ENCODE results near the gene SART1. TPM values are rescaled to one million over a fixed set of nuclear protein-coding genes. Genes with fewer than 3 reads are reported as not detected.

The SART1 gene
- total and polyA plus RNA-seq, 4 donors, result 13.6 to 24.3 (median 15.1) TPM

- Histone ChIP-seq H3K27ac (ENCODE audit: low read depth in 1 of 2, low read length in 2 of 2) (no peak overlapping the region), H3K9ac (ENCODE audit: low read depth in 1 of 2, low read length in 2 of 2) (no peak overlapping the region)
Measured at GRCh38 chr11:66011239-66011784, 49.8 kb downstream of the SART1 start.

GRCh38 chr11:66011785-66012303 lies 50.3 kb downstream of the SART1 start, which contains the start of gene CST6:
CST6 (plus strand) TSS chr11:66012008; CDS start chr11:66012045, 37 bp downstream.
- H3K4me3 ChIP-seq (ENCODE audit: low read depth in 1 of 3, low read length in 3 of 3), result no peak within 1 kb of the TSS
- H3K9me3 ChIP-seq (ENCODE audit: control insufficient read depth in 4 of 4, low read length in 3 of 4), result no peaks in the 10 kb centered on the region
- H3K36me3 ChIP-seq (ENCODE audit: control insufficient read depth in 4 of 4, insufficient read depth in 3 of 4, low read depth in 1 of 4, low read length in 3 of 4), result no peaks in the 10 kb centered on the region
- WGBS, result 9% methylated on average over 61 of the region's 61 CpGs
- H3K27ac ChIP-seq (ENCODE audit: low read depth in 1 of 2, low read length in 2 of 2), result no peak within 1 kb of the TSS
- DNase-seq (ENCODE audit: low spot score), result no peak
- H3K9ac ChIP-seq (ENCODE audit: low read depth in 1 of 2, low read length in 2 of 2), result no peak within 1 kb of the TSS
- H3K4me1 ChIP-seq (ENCODE audit: control insufficient read depth in 4 of 4, insufficient read depth in 4 of 4, low read length in 3 of 4), result peaks cover 0 to 4% (median under 1%) of the 10 kb centered on the region in 4 donors
- peaks cover 0 to 14% (median 0%) of the 10 kb centered on the region in 4 donors for H3K27me3 ChIP-seq (ENCODE audit: control insufficient read depth in 4 of 4, insufficient read depth in 4 of 4, low read length in 3 of 4)
- TF ChIP-seq FOXA1 (IDR thresholded peaks at IDR 0.05), result no peak
- no peak for TF ChIP-seq NR2F2 (IDR thresholded peaks at IDR 0.05)
- TF ChIP-seq REST (IDR thresholded peaks at IDR 0.05), result no peak
- no peak for TF ChIP-seq CTCF (IDR thresholded peaks at IDR 0.05; ENCODE audit: low read depth, low read length, missing input control)
- TF ChIP-seq RAD21 (IDR thresholded peaks at IDR 0.05), result no peak
- TF ChIP-seq RXRA (IDR thresholded peaks at IDR 0.05), result no peak
- TF ChIP-seq HNF4A (conservative IDR thresholded peaks at IDR 0.05), result no peak
- TF ChIP-seq SP1 (IDR thresholded peaks at IDR 0.05), result no peak
- TF ChIP-seq EGR1 (IDR thresholded peaks at IDR 0.05; ENCODE audit: low read depth in 2 of 2), result no peak

More at GRCh38 chr11:66011239-66011784, 49.8 kb downstream of the SART1 start:
- Histone ChIP-seq H3K36me3 (ENCODE audit: control insufficient read depth in 4 of 4, insufficient read depth in 3 of 4, low read depth in 1 of 4, low read length in 3 of 4) (no peaks in the 10 kb centered on the region), H3K27me3 (ENCODE audit: control insufficient read depth in 4 of 4, insufficient read depth in 4 of 4, low read length in 3 of 4) (peaks cover 0 to 14% (median 0%) of the 10 kb centered on the region in 4 donors), H3K4me3 (ENCODE audit: low read depth in 1 of 3, low read length in 3 of 3) (no peak overlapping the region), H3K9me3 (ENCODE audit: control insufficient read depth in 4 of 4, low read length in 3 of 4) (no peaks in the 10 kb centered on the region), H3K4me1 (ENCODE audit: control insufficient read depth in 4 of 4, insufficient read depth in 4 of 4, low read length in 3 of 4) (peaks cover 0 to 4% (median 0%) of the 10 kb centered on the region in 4 donors)
- TF ChIP-seq GABPA (IDR thresholded peaks at IDR 0.05 in 1 of 2, conservative IDR thresholded peaks at IDR 0.05 in 1 of 2), result no peak
- TF ChIP-seq HNF4G (IDR thresholded peaks at IDR 0.05), result no peak
- TF ChIP-seq FOXA2 (IDR thresholded peaks at IDR 0.05), result no peak
- TF ChIP-seq JUND (IDR thresholded peaks at IDR 0.05), result no peak
- no peak for TF ChIP-seq REST (IDR thresholded peaks at IDR 0.05)
- no peak for TF ChIP-seq YY1 (IDR thresholded peaks at IDR 0.05)
- no peak for TF ChIP-seq CTCF (IDR thresholded peaks at IDR 0.05; ENCODE audit: low read depth, low read length, missing input control)
- no peak for TF ChIP-seq RXRA (IDR thresholded peaks at IDR 0.05)
- 54% methylated on average over 14 of the region's 14 CpGs for WGBS
- no peak for DNase-seq (ENCODE audit: low spot score)
